Keratinocyte (primary cell): ENCODE data around the gene NT5DC3. TPM values are rescaled to one million over a fixed set of nuclear protein-coding genes. Genes with fewer than 3 reads are reported as not detected.

ENCODE experiments used
- DNase-seq: peaks from one replicate; pipeline ENCODE4 v3.0.0-alpha.2; 2011; ENCODE audit warnings: low read depth, missing footprints, low spot score
- FAIRE-seq: peaks from 2 replicates; lab custom pipeline; 2011; peaks lifted over from hg19 to GRCh38; lab: Jason Lieb, UNC
- H2AFZ ChIP-seq: 2 replicates; pipeline ENCODE4 v1.6.0; 2012; ENCODE audit warnings: low read length, control low read depth, inconsistent platforms; ENCODE audit not compliant: control insufficient read depth
- H3K27ac ChIP-seq: 2 replicates; pipeline ENCODE4 v1.5.1; 2011; ENCODE audit warnings: low read length; ENCODE audit not compliant: control insufficient read depth, insufficient read depth
- H3K27me3 ChIP-seq: 3 replicates; pipeline ENCODE4 v1.6.0; 2011; ENCODE audit warnings: low read length; ENCODE audit not compliant: control insufficient read depth, insufficient read depth; ENCODE audit errors: extremely low read depth
- H3K36me3 ChIP-seq, 2 experiments: 2 replicates in 1 of 2; 3 replicates in 1 of 2; pipeline ENCODE4 v1.5.1; 2011; ENCODE audit warnings: low read length in 2 of 2, mild to moderate bottlenecking in 1 of 2; ENCODE audit not compliant: control insufficient read depth in 2 of 2, insufficient read depth in 2 of 2; ENCODE audit errors: extremely low read depth in 1 of 2
- H3K4me1 ChIP-seq: 3 replicates; pipeline ENCODE4 v1.5.1; 2011; ENCODE audit warnings: low read length; ENCODE audit not compliant: control insufficient read depth, insufficient read depth; ENCODE audit errors: extremely low read depth
- H3K4me2 ChIP-seq: 3 replicates; pipeline ENCODE4 v1.6.0; 2011; ENCODE audit warnings: low read depth, low read length; ENCODE audit not compliant: control insufficient read depth, insufficient read depth; ENCODE audit errors: extremely low read depth
- H3K4me3 ChIP-seq, 3 experiments: fragments of 200-600 bp in 1 of 3; sonication (generic) in 1 of 3; 2 replicates in 2 of 3; 3 replicates in 1 of 3; pipeline ENCODE4 v1.5.1; 2011 to 2016; ENCODE audit warnings: low read length in 3 of 3, mild to moderate bottlenecking in 3 of 3, control low read depth in 2 of 3, inconsistent platforms in 1 of 3, low read depth in 1 of 3, mixed read lengths in 1 of 3, mixed run types in 1 of 3, moderate library complexity in 1 of 3; ENCODE audit not compliant: control insufficient read depth in 2 of 3, insufficient read depth in 2 of 3; ENCODE audit errors: extremely low read depth in 1 of 3
- H3K79me2 ChIP-seq: 2 replicates; pipeline ENCODE4 v1.6.0; 2012; ENCODE audit warnings: low read length; ENCODE audit not compliant: control insufficient read depth, insufficient read depth
- H3K9ac ChIP-seq: 3 replicates; pipeline ENCODE4 v1.6.0; 2011; ENCODE audit warnings: low read length; ENCODE audit not compliant: control insufficient read depth, insufficient read depth; ENCODE audit errors: extremely low read depth
- H3K9me1 ChIP-seq: 3 replicates; pipeline ENCODE4 v1.6.0; 2011; ENCODE audit warnings: low read length; ENCODE audit not compliant: control insufficient read depth, insufficient read depth; ENCODE audit errors: extremely low read depth
- H3K9me3 ChIP-seq: 2 replicates; pipeline ENCODE4 v1.5.1; 2012; ENCODE audit warnings: low read depth, low read length; ENCODE audit not compliant: control insufficient read depth
- H4K20me1 ChIP-seq: 3 replicates; pipeline ENCODE4 v1.6.0; 2011; ENCODE audit warnings: low read length; ENCODE audit not compliant: control insufficient read depth, insufficient read depth; ENCODE audit errors: extremely low read depth
- EZH2 ChIP-seq: IDR thresholded peaks from one replicate; pipeline ENCODE4 v1.6.1; 2012; ENCODE audit warnings: inconsistent platforms, mild to moderate bottlenecking, low read length, moderate library complexity
- dilution Hi-C: fragments of 300-500 bp; cut with MboI; formaldehyde crosslinking; loops from one replicate; pipeline ENCODE4 v1.7.0; 2020; ENCODE audit warnings: low sequenced_read_pairs; ENCODE audit not compliant: extremely low pct_ligation_motif_present
- polyA plus RNA-seq, 5 experiments: library from polyadenylated mRNA; depleted of rRNA in 3 of 5; stranded (reverse) in 3 of 5; stranded (forward) in 1 of 5; unstranded in 1 of 5; fragments of >200 nt; gene quantifications; 1 replicate in 1 of 5; 2 replicates in 3 of 5; 3 replicates in 1 of 5; pipeline versions ENCODE4 v1.2.1 to v1.2.3, GENCODE V29; 2011 to 2012; ENCODE audit warnings: missing spikeins in 2 of 5, low read depth in 1 of 5, low replicate concordance in 1 of 5
- TF ChIP-seq, protein P1 (sequence below), 3 experiments: IDR thresholded peaks in 1 of 3; conservative IDR thresholded peaks in 1 of 3; optimal IDR thresholded peaks in 1 of 3; 2 replicates in 2 of 3; 3 replicates in 1 of 3; pipeline versions ENCODE3 to v1.5.1; 2011; ENCODE audit warnings: low read length in 3 of 3, mild to moderate bottlenecking in 3 of 3, moderate library complexity in 2 of 3, control low read depth in 1 of 3, inconsistent platforms in 1 of 3; ENCODE audit not compliant: insufficient read depth in 2 of 3; ENCODE audit errors: extremely low read depth in 1 of 3

NT5DC3 gene
- polyA plus RNA-seq, 1 donor (not counting 4 experiments of a cell fraction or from before 2014, with no cell fraction given), result 12.8 TPM

DNA sequence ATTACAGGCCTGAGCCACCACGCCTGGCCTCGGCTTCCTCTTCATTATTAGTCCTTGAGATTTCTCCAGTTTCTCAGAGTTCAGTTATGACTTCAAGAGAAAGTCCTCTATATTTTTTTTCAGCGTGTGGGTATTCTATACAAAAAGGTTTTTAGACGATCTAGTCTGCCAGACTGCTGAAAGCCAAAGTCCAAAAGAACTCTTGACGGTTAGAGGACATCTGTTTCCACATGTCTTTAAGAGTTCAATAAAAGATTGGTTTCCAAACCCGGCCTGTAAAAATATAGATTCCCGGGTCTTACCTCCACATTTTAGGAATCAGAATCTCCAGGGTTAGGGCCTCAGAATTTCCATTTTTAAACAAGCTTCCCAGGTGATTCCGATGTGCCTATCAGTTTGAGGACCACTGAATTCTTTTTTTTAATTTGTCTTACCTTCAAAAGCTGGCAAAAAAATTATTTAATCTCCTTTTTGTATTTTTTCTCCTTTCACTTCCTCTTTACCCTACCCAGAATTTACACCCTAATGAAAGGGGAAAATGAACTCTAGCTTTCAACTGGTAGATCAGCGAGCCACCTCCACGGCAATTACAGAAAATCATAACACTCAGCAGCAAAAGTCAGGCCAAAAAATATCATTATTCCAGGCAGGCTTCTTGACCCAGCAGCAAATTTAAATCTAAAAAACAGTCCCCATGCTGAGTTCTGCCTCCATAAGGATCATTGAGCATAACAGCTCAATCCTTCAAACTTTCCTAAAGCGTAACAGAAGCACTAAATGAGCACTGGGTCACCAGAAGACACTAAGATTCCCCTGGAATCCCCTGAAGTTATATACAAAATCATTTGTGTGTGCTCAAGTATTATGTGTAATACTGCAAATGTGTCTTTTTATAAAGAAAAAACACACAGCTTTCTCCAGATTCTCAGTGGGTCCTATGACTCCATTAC lies 8.7 kb downstream of the NT5DC3 start:
- Histone ChIP-seq H3K4me3 (no peak overlapping the region), H2AFZ (no peak overlapping the region), H3K4me2 (no peak overlapping the region), H3K36me3 (peaks cover 0 to 7% of the 10 kb centered on the region in 2 experiments), H4K20me1 (no peaks in the 10 kb centered on the region), H3K9ac (no peak overlapping the region), H3K79me2 (peaks cover 98% of the 10 kb centered on the region), H3K27me3 (no peaks in the 10 kb centered on the region), H3K9me3 (no peaks in the 10 kb centered on the region), H3K4me1 (peaks cover 12% of the 10 kb centered on the region), H3K9me1 (no peaks in the 10 kb centered on the region), H3K27ac (no peak overlapping the region)
- dilution Hi-C loops, result no loop called here
- no peak for DNase-seq
- no peak for FAIRE-seq
- TF ChIP-seq, protein P1, sequence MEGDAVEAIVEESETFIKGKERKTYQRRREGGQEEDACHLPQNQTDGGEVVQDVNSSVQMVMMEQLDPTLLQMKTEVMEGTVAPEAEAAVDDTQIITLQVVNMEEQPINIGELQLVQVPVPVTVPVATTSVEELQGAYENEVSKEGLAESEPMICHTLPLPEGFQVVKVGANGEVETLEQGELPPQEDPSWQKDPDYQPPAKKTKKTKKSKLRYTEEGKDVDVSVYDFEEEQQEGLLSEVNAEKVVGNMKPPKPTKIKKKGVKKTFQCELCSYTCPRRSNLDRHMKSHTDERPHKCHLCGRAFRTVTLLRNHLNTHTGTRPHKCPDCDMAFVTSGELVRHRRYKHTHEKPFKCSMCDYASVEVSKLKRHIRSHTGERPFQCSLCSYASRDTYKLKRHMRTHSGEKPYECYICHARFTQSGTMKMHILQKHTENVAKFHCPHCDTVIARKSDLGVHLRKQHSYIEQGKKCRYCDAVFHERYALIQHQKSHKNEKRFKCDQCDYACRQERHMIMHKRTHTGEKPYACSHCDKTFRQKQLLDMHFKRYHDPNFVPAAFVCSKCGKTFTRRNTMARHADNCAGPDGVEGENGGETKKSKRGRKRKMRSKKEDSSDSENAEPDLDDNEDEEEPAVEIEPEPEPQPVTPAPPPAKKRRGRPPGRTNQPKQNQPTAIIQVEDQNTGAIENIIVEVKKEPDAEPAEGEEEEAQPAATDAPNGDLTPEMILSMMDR (optimal IDR thresholded peaks at IDR 0.05 in 1 of 3, IDR thresholded peaks at IDR 0.05 in 1 of 3, conservative IDR thresholded peaks at IDR 0.05 in 1 of 3; ENCODE audit: extremely low read depth in 1 of 3, insufficient read depth in 2 of 3, low read length in 3 of 3), result no peak
- TF ChIP-seq EZH2, result no peak

GRCh38 chr12:103830730-103831320 lies 10.2 kb downstream of the NT5DC3 start:
- DNase-seq, result no peak
- H3K79me2 ChIP-seq, result peaks cover 98% of the 10 kb centered on the region
- H3K9me1 ChIP-seq, result no peaks in the 10 kb centered on the region

More at GRCh38 chr12:103830730-103831320, 10.2 kb downstream of the NT5DC3 start:
- no peak overlapping the region for H3K4me2 ChIP-seq
- H3K27ac ChIP-seq, result no peak overlapping the region
- no peaks in the 10 kb centered on the region for H3K9me3 ChIP-seq
- no peaks in the 10 kb centered on the region for H3K27me3 ChIP-seq
- H3K4me3 ChIP-seq, result no peak overlapping the region
- TF ChIP-seq EZH2, result no peak
- TF ChIP-seq, protein P1 (optimal IDR thresholded peaks at IDR 0.05 in 1 of 3, IDR thresholded peaks at IDR 0.05 in 1 of 3, conservative IDR thresholded peaks at IDR 0.05 in 1 of 3; ENCODE audit: extremely low read depth in 1 of 3, insufficient read depth in 2 of 3, low read length in 3 of 3), result no peak
- H3K4me1 ChIP-seq, result peaks cover 12% of the 10 kb centered on the region
- no peak overlapping the region for H2AFZ ChIP-seq
- dilution Hi-C loops, result no loop called here
- no peak overlapping the region for H3K9ac ChIP-seq
- no peaks in the 10 kb centered on the region for H4K20me1 ChIP-seq
- FAIRE-seq, result no peak
- H3K36me3 ChIP-seq, result peaks cover 0 to 5% of the 10 kb centered on the region in 2 experiments
